Tongue (tissue), 2 donors: ENCODE measurements around the gene SMG5. TPM values are rescaled to one million over a fixed set of nuclear protein-coding genes. Genes with fewer than 3 reads are reported as not detected.
"Not testable (repeated sequence)": the region's sequence is repeated elsewhere in the genome, so short reads cannot be mapped to it uniquely, and the experiment has no call there.

Source experiments
- DNase-seq: peaks from one replicate; pipeline ENCODE4 v3.0.0-alpha.2; 2015
- total RNA-seq: library from RNA; depleted of rRNA; stranded (reverse); fragments of >200 nt; gene quantifications from one replicate; pipeline ENCODE4 v1.2.3, GENCODE V29; 2014

The SMG5 gene, protein sequence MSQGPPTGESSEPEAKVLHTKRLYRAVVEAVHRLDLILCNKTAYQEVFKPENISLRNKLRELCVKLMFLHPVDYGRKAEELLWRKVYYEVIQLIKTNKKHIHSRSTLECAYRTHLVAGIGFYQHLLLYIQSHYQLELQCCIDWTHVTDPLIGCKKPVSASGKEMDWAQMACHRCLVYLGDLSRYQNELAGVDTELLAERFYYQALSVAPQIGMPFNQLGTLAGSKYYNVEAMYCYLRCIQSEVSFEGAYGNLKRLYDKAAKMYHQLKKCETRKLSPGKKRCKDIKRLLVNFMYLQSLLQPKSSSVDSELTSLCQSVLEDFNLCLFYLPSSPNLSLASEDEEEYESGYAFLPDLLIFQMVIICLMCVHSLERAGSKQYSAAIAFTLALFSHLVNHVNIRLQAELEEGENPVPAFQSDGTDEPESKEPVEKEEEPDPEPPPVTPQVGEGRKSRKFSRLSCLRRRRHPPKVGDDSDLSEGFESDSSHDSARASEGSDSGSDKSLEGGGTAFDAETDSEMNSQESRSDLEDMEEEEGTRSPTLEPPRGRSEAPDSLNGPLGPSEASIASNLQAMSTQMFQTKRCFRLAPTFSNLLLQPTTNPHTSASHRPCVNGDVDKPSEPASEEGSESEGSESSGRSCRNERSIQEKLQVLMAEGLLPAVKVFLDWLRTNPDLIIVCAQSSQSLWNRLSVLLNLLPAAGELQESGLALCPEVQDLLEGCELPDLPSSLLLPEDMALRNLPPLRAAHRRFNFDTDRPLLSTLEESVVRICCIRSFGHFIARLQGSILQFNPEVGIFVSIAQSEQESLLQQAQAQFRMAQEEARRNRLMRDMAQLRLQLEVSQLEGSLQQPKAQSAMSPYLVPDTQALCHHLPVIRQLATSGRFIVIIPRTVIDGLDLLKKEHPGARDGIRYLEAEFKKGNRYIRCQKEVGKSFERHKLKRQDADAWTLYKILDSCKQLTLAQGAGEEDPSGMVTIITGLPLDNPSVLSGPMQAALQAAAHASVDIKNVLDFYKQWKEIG
- 52.1 TPM for total RNA-seq

DNA sequence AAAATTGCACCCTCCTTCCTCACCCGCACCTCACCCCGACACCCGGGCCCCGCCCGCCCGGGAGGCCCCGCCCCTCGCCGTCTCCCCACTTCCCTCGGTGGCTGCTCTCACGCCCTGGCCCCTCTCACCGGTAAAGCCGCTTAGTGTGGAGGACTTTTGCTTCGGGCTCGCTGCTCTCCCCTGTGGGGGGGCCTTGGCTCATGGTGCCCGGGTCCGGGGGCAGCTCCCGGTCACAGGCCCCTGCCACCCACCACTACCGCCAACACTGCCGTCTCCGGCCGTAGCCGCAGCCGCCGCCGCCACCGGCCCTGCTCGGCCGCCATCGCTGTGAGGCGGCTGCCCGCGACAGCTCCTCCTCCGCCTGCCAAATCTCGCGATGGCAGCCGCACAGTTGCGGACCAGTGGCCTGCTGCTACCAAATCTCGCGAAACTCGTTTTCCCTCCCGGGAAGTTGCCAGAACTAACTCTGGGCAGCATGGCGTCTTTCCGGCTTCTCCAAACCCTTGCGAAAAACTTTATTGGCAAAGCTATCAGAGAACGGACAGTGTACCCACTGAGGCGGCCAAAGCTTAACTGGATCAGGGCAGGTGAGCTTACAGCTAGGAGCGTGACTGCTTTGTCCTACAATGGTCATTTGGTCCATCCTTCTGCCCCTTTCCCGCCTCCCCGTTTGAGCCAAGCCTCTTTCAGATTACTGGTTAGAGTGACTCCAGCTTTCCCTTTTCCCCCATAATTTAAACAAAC, at the start of gene SMG5:
Gene SMG5, minus strand, starts transcription at position 347 of the 744 bp plus-strand sequence. Its CDS starts 145 bp downstream, at position 202.
- peak; percentile 100 for DNase-seq

DNA sequence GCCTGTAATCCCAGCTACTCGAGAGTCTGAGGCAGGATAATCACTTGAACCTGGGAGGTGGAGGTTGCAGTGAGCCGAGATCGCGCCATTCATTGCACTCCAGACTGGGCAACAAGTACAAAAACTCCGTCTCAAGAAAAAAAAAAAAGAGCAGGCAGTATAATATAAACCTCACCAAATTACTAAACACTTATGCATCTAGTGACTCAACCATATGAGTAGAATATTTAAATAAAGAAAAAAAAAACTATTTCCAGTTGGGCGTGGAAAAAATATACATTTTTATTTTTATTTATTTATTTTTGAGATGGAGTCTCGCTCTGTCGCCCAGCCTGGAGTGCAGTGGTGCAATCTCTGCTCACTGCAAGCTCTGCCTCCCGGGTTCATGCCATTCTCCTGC, 40.6 kb upstream of the SMG5 start:
- DNase-seq = not testable (repeated sequence)

DNA sequence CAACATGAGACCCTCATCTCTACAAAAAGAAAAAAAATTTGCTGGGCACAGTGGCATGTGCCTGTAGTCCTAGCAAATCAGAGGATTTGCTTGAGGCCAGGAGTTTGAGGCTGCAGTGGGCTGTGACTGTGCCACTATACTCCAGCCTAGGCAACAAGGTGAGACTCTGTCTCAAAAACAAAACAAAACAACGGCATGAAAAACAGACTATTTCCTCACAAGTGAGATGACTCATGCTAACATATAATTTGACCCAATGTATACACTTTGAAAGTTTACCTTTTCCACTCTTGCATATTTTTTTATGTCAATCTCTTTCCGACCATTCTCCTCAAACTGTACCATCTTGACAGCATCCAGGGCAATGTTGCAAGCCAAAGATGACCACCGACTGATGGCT, 37.9 kb upstream of the SMG5 start:
- no peak for DNase-seq

DNA sequence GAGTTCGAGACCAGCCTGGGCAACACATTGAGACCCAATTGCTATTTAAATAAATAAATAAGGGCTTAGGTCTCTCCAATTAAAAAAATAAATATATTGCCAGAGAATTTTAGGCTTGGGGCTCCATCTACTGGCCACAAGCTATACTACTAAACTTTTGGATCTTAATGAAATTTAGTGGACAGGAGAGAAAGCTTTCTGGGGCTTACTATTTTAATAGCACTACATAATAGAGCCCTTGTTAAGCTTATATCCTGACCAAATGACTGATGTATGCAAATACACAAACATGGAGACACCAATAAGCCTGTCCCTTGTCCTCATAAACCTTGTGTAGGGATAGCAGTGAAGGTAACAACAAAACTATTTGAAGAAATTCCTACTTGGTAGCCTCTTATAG, 37.0 kb upstream of the SMG5 start:
- peak; percentile 41 for DNase-seq

DNA sequence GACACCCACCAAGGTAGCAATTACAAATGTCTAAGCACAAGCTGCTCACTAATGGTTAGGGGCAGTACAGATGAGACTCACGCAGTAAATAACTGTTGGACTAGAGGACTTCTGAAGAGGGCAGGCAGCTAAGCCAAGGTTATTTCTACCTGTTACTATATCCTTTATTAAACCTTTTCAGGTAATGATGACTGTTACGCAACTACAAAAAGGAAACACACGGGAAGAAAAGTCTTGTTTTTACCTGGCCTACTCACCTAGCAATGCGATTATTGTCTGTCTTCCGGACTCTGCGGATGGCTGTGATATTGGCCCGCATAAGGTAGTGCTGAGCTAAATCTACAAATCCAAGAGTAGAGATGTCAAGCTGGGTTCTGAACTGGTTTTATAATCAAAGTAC, 34.3 kb upstream of the SMG5 start:
- no peak for DNase-seq

DNA sequence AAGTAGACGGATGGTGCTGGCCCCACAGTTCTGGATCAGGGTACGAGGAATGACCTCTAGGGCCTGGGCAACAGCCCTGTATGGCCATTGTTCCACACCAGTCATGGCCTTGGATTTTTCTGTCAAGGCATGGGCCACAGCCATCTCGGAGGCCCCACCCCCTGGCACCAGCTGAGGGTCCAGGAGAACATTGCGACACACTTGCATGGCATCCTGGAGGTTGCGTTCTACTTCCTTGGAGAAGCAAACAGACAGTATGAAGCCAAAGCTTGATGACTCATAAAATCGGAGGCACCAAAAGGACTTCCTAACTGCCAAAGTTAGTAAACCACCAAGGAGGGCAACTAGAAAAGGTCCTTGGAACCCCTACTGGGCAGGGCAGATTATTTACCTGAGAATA, 28.3 kb upstream of the SMG5 start:
- no peak for DNase-seq

DNA sequence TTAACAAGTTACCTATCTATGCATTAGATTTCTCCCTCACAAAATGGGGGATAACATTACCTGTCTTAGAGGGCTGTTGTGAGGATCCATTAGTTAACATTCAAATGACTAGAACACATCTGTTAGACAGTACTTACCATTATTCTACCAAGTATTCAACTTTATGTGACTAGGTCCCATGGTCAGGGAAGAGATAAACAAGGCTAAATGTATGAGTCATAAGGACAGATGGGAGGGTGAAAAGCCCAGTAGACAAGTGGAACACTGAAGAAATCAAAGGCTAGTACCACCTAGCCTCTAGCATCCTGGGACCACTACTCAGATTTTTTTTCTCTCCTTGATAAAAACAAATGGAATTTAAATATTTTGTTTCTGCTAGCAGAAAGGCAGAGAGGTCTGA, 25.5 kb upstream of the SMG5 start:
- DNase-seq = no peak

DNA sequence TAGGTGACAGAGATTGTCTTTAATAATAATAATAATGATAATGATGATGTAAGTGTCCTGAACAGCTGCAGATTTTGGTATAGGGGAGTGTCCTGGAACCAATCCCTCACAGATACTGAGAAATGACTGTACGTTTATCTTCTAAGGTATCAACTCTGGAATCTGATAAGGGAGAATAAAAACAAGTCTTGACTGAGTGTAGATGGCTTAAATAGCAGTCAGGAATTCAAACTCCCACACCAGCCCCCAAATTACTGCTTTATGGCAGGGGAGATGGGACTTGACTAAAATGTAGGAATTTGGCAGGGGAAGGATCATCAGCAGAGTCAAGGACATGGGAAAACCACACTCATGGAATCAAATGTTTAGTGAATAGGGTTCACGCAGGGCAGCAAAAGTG, 22.6 kb upstream of the SMG5 start:
- DNase-seq = no peak

DNA sequence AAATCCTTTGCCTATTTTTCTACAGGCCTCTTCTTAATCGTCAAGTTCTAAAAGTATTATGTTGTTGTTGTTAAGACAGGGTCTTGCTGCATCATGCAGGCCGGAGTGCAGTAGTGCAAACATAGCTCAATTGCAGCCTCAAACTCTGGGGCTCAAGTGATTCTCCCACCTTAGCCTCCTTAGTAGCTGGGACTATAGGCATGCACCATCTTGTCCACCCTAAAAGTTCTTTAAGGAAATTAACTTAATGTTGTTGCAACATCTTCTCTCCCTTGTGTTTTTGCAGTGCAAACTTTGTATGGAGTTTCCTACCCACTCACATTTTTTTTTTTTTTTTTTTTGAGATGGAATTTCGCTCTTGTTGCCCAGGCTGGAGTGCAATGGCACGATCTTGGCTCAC, 20.6 kb upstream of the SMG5 start:
- no peak for DNase-seq

DNA sequence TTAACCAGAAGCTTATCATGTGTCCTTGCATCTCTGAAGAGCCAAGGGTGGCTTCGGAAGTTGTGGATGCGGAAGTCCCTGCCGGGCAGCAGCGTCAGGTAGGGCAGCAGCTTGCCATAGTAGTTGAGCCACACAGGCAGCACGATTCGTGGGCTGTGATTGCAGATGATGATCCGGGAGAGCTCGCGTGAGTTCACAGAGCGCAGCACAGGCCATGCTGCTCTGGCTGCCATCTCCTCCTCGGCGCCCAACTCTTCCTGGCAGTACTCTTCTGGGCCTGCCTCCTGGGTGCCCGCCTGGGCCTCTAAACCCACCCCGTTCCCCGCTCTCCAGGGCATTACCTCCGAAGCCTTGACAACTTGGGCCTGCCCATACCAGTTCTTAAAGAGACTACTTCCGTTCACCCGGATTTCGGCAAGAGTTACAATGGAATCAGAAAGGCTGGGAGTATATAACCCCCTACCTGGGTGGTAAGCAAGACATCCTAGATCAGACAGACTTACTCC, 16.3 kb upstream of the SMG5 start, which contains the start of gene VHLL:
Gene VHLL, minus strand, starts transcription at position 456 of the 506 bp plus-strand sequence. Its CDS starts 118 bp downstream, at position 338.
- no peak for DNase-seq

DNA sequence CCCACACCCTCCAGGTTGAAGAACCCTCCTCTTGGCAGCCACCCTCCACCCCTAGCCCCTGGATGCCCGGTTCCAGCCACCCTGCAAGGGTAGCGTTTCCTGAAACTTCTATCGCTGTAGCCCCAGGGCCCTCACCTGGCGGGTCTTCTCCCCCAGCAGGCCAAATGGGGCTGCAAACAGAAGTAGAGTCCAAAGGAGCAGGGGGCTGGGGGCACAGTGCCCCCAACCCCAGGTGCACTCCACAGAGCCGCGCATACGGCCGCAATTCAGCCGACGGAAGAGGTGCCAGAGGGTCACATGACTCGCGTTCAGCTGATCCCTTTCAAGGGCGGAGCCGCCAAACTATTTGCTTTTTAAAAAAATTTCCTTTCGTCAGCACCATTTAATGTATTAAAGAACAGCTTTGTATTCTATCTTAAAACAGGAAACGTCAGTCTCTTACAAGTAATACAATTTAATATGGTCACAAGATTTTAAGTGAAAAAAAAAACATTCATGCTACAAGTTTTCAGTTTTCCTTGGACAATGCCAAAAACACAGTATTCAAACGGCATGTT, 12.8 kb upstream of the SMG5 start, which contains the start of gene GLMP:
Gene GLMP, minus strand, starts transcription at position 289 of the 557 bp plus-strand sequence. Its CDS starts 34 bp downstream, at position 255.
- peak; percentile 85 for DNase-seq

DNA sequence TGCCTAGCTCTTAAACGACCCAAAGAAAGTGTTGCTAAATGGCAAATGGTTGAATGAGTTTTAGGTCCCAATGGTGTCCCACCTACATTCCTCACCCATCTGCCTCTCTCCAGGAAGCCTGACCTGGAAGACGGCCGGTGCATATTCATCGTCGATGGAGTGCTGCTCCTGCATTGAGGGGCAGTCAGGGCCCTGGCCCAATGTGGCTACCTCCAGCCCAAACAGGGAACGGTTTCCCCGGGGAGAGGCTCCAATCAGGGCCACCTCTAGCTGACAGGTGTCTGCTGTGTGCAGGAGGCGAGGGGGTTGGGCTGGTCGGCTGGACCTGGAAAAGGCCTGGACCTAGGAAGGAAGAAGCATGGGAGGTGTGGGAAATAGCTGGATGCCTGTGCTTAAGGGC, 11.3 kb upstream of the SMG5 start:
- no peak for DNase-seq

DNA sequence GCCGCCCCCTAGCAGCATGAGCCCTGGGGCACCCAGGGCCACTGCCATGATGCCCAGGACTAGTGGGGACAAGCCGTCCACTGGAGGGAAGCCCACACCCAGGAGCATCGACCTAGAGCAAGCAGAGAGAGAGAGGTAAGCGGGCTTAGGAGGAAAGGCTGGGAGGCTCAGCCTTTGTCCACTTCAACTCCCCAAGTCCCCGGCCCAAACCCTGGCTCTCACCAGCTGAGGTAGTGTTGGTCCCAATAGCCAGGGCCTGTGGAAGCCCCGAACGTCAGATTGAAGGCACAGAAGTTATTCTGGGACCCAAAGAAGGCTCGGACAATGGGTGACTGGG, 10.4 kb upstream of the SMG5 start:
- DNase-seq = no peak

DNA sequence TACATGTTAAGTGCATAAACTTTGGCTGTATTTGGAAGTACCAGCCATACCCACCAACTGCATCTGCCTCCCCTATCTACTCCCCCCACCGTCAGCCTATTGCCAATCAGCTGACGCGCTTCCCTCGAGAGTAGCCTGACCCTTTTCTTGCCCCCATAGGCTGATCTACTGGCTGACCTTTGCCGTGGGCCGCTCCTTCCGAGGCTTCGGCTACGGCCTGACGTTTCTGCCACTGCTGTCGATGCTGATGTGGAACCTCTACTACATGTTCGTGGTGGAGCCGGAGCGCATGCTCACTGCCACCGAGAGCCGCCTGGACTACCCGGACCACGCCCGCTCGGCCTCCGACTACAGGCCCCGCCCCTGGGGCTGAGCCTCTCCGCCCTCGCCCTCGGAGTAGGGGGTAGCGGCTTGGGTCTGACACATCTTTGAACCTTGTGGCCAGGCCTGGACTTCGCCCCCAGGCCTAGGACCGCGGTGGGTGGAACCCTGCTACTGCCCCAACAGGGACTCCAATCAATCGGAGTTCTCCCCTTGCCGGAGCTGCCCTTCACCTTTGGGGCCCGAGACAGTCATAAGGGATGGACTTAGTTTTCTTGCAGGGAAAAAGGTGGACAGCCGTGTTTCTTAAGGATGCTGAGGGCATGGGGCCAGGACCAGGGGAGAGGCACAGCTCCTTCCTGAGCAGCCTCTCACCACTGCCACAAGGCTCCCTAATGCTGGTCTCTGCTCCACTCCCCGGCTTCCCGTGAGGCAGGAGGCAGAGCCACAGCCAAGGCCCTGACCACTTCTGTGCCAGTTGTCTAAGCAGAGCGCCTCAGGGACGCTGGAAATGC, 8.8 kb upstream of the SMG5 start:
- DNase-seq = peak; percentile 89

DNA sequence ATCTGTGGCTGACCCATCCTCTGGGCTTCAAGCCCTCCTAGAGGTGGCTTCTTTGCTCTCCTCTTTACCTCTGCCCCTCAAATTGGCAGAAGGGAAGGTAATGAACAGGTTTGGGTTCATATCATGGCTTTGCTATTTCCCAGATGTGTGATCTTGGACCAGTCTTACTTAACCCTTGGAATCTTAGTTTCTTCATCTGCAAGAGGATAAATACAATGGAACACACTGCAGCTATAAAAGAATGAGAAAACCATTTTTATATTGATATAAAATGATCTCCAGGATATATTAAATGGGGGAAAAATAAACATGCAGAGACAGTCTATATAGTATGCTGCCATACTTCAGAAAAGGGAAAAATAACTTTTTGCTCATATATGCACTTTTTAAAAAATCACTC, 7.2 kb upstream of the SMG5 start:
- DNase-seq = no peak

DNA sequence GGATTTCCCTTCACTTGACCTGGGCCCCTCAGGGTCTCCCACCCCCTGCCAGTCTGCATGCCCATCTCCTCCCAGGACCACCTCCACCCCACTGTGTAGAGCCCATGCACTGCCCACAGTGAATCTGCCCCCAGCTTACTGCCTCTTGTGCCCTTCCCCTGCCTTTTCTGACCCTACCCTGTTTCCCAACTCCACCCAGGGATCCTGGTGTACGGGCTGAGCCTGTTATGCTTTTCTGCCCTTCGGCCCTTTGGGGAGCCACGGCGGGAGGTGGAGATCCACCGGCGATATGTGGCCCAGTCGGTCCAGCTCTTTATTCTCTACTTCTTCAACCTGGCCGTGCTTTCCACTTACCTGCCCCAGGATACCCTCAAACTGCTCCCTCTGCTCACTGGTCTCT, 3.4 kb upstream of the SMG5 start:
- no peak for DNase-seq

DNA sequence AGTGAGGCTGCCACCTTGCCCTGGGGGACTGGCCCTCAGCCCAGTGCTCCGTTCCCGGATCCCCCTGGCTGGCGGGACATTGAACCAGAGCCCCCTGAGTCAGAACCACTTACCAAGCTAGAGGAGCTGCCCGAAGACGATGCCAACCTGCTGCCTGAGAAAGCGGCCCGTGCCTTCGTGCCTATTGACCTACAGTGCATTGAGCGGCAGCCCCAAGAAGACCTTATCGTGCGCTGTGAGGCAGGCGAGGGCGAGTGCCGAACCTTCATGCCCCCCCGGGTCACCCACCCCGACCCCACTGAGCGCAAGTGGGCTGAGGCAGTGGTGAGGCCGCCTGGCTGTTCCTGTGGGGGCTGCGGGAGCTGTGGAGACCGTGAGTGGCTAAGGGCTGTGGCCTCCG, 2.8 kb upstream of the SMG5 start:
- no peak for DNase-seq

DNA sequence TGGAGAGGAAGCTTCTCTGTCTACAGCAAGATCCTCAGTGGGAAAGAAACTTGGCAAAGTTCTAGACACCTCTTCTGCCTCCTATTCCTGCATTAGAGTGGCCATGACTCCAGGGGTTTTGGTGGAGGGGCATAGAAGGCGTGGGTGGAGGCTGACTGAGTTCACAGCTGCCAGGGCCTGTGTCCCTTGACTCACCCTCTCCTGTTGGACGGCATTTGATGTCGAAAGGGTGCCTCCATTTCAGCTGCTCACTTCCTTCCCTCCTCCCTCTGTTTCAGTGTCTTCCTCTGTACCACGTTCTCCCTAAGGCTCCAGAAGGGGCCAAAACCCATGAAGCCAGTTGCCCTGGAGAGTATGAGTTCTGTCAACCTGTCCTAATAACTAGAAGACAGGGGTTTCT, 2.1 kb upstream of the SMG5 start:
- DNase-seq = no peak

DNA sequence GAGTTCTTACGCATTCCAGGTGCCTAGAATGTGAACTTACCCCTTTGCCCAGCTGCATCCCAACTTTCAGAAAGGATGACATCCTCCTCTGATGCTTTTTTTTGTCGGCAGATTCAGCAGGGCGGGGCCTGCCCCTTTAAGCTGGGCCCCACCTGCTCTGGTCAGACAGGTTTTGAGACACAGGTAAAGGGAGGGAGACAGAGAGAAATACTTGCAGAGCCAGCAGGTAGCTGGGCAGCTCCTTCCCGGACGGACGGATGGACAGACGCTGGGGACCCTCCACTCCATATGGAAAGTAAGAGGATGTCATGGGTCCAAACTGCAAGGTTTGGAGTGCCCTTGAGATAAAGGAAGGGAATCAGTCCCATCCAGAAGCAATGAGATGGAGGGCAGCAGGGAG, 1.5 kb upstream of the SMG5 start, which contains the start of gene TMEM79:
Gene TMEM79, plus strand, starts transcription at position 214 of the 400 bp plus-strand sequence. CDS start 902 bp downstream, outside the sequence.
- peak; percentile 34 for DNase-seq

DNA sequence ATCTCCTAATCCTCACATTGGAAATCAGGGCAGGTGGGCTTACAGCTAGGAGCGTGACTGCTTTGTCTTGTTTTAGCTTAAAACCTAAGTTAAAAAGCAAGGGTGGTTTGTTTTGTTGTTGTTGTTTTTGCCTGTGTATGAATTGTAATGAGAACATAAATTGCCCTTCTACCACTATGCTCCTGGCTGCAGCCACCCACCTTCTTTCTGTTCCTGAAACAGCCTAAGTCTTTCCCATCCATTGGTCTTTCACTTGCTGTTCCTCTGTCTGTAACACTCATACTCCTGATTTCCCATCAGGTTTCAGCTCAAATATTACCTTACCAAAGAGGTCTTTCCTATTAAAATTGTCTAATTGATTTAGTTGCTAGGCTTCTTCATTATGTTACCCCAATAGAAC, 896 bp upstream of the SMG5 start:
- DNase-seq = no peak
